ENCODE results near the gene SOX1.

DNA sequence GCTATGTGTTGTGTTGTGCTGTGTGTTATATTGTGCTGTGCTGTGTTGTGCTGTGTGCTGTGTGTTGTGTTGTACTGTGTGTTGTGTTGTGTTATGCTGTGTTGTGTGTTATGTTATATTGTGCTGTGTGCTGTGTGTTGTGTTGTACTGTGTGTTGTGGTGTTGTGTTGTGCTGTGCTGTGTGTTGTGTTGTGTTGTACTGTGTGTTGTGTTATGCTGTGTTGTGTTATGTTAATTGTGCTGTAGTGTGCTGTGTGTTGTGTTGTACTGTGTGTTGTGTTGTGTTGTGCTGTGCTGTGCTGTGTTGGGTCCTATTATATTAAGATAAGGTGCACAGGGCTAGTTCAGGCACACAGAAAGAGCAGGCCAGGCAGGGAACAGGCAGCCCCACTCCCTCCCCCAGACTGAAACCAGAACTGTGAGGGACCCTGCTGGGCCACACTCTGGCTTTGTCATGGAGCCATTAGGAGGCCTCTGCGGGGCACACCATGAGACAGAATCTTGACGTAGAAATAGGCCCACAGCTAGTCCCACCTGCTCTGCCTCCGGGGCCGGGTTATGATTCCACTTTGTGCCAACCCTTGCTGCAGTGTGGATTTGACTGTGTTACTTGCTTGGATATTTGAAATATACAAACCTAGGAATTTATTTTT lies 12.1 kb downstream of the SOX1 start:
- no peak for TF ChIP-seq EZH2 (IDR thresholded peaks at IDR 0.05; ENCODE audit: borderline replicate concordance, low read depth, low read length, severe bottlenecking)
- TF ChIP-seq, protein P1, sequence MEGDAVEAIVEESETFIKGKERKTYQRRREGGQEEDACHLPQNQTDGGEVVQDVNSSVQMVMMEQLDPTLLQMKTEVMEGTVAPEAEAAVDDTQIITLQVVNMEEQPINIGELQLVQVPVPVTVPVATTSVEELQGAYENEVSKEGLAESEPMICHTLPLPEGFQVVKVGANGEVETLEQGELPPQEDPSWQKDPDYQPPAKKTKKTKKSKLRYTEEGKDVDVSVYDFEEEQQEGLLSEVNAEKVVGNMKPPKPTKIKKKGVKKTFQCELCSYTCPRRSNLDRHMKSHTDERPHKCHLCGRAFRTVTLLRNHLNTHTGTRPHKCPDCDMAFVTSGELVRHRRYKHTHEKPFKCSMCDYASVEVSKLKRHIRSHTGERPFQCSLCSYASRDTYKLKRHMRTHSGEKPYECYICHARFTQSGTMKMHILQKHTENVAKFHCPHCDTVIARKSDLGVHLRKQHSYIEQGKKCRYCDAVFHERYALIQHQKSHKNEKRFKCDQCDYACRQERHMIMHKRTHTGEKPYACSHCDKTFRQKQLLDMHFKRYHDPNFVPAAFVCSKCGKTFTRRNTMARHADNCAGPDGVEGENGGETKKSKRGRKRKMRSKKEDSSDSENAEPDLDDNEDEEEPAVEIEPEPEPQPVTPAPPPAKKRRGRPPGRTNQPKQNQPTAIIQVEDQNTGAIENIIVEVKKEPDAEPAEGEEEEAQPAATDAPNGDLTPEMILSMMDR (IDR thresholded peaks at IDR 0.05; ENCODE audit: borderline replicate concordance, extremely low read depth, low read length, poor library complexity, severe bottlenecking) = no peak
